ENCODE results near the gene GPR158. TPM values are rescaled to one million over a fixed set of nuclear protein-coding genes. Genes with fewer than 3 reads are reported as not detected.

GPR158 gene
- total and polyA plus RNA-seq, 4 donors = 0.03 to 0.08 TPM; not detected in 2

- no peak for TF ChIP-seq REST (IDR thresholded peaks at IDR 0.05)
- no peak for TF ChIP-seq EGR1 (IDR thresholded peaks at IDR 0.05; ENCODE audit: low read depth in 2 of 2)
- TF ChIP-seq TAF1 (conservative IDR thresholded peaks at IDR 0.05) = no peak
- TF ChIP-seq GABPA (IDR thresholded peaks at IDR 0.05 in 1 of 2, conservative IDR thresholded peaks at IDR 0.05 in 1 of 2) = no peak
- TF ChIP-seq JUND (IDR thresholded peaks at IDR 0.05) = no peak
- no peak for TF ChIP-seq CTCF (IDR thresholded peaks at IDR 0.05; ENCODE audit: low read depth, low read length, missing input control)
Measured at GRCh38 chr10:25178411-25178810, 3.6 kb downstream of the GPR158 start (continued).

GRCh38 chr10:25180801-25181200, 6.0 kb downstream of the GPR158 start:
- no peak overlapping the region for H3K4me3 ChIP-seq (ENCODE audit: low read depth in 1 of 3, low read length in 3 of 3)
- H3K27ac ChIP-seq (ENCODE audit: low read depth in 1 of 2, low read length in 2 of 2) = no peak overlapping the region
- no peak for DNase-seq (ENCODE audit: low spot score)
- TF ChIP-seq ZBTB33 (IDR thresholded peaks at IDR 0.05) = no peak
- no peak for TF ChIP-seq RXRA (IDR thresholded peaks at IDR 0.05)
- TF ChIP-seq FOXA2 (IDR thresholded peaks at IDR 0.05) = no peak
- no peak for TF ChIP-seq MAX (IDR thresholded peaks at IDR 0.05)
- TF ChIP-seq HNF4G (IDR thresholded peaks at IDR 0.05) = no peak
- no peak for TF ChIP-seq JUND (IDR thresholded peaks at IDR 0.05)
- no peak for TF ChIP-seq HNF4A (conservative IDR thresholded peaks at IDR 0.05)
- no peak for TF ChIP-seq GABPA (IDR thresholded peaks at IDR 0.05 in 1 of 2, conservative IDR thresholded peaks at IDR 0.05 in 1 of 2)
- no peak for TF ChIP-seq EGR1 (IDR thresholded peaks at IDR 0.05; ENCODE audit: low read depth in 2 of 2)
- TF ChIP-seq TAF1 (conservative IDR thresholded peaks at IDR 0.05) = no peak
- no peak for TF ChIP-seq FOXA1 (IDR thresholded peaks at IDR 0.05)
- no peak for TF ChIP-seq SP1 (IDR thresholded peaks at IDR 0.05)
- TF ChIP-seq CTCF (IDR thresholded peaks at IDR 0.05; ENCODE audit: low read depth, low read length, missing input control) = no peak
- TF ChIP-seq ATF3 (IDR thresholded peaks at IDR 0.05) = no peak
- peaks cover 2 to 12% (median 4%) of the 10 kb centered on the region in 4 donors for H3K27me3 ChIP-seq (ENCODE audit: control insufficient read depth in 4 of 4, insufficient read depth in 4 of 4, low read length in 3 of 4)
- no peak overlapping the region for H3K9ac ChIP-seq (ENCODE audit: low read depth in 1 of 2, low read length in 2 of 2)
- 62% methylated on average over 2 of the region's 2 CpGs for WGBS
- H3K36me3 ChIP-seq (ENCODE audit: control insufficient read depth in 4 of 4, insufficient read depth in 3 of 4, low read depth in 1 of 4, low read length in 3 of 4) = no peaks in the 10 kb centered on the region
- H3K9me3 ChIP-seq (ENCODE audit: control insufficient read depth in 4 of 4, low read length in 3 of 4) = no peaks in the 10 kb centered on the region
- peaks cover 0 to 10% (median under 1%) of the 10 kb centered on the region in 4 donors for H3K4me1 ChIP-seq (ENCODE audit: control insufficient read depth in 4 of 4, insufficient read depth in 4 of 4, low read length in 3 of 4)
